HepG2 (cell line): Measurements from ENCODE around the gene TMCC1. TPM values are rescaled to one million over a fixed set of nuclear protein-coding genes. Genes with fewer than 3 reads are reported as not detected.

Experiments
- ARID4A ChIP-seq: sonication (generic); formaldehyde crosslinking; IDR thresholded peaks from 2 replicates; pipeline ENCODE4 v1.5.0; 2020; ENCODE audit warnings: mild to moderate bottlenecking, missing genetic modification reagents, borderline replicate concordance
- ARID5B ChIP-seq: IDR thresholded peaks from 2 replicates; pipeline ENCODE4 v1.4.0; 2020; ENCODE audit warnings: mild to moderate bottlenecking, missing genetic modification reagents
- ATF7 ChIP-seq, 2 experiments: fragments of 450-650 bp in 1 of 2; sonication (generic) in 1 of 2; formaldehyde crosslinking in 1 of 2; IDR thresholded peaks; 2 replicates each; pipeline versions ENCODE4 v1.4.0 to v1.6.1; 2016 to 2020; ENCODE audit warnings: antibody characterized with exemption in 1 of 2, mild to moderate bottlenecking in 1 of 2, missing genetic modification reagents in 1 of 2
- HHEX ChIP-seq: IDR thresholded peaks from 2 replicates; pipeline ENCODE4 v1.6.1; 2016; ENCODE audit warnings: control low read depth
- HMG20A ChIP-seq: IDR thresholded peaks from 2 replicates; pipeline ENCODE4 v1.6.1; 2016; ENCODE audit warnings: borderline replicate concordance
- IKZF1 ChIP-seq: fragments of 450-650 bp; IDR thresholded peaks from 2 replicates; pipeline ENCODE4 v1.7.1; 2016
- KDM1A ChIP-seq: IDR thresholded peaks from 2 replicates; pipeline ENCODE4 v1.6.1; 2016; ENCODE audit warnings: missing compliant biosample characterization
- MTA3 ChIP-seq: sonication (generic); formaldehyde crosslinking; IDR thresholded peaks from 2 replicates; pipeline ENCODE4 v1.4.0; 2020; ENCODE audit warnings: missing genetic modification reagents
- PLSCR1 ChIP-seq: sonication (generic); formaldehyde crosslinking; IDR thresholded peaks from 2 replicates; pipeline ENCODE4 v1.5.0; 2020; ENCODE audit warnings: missing genetic modification reagents, mild to moderate bottlenecking, borderline replicate concordance
- RAD21 ChIP-seq: fragments of 450-650 bp; formaldehyde crosslinking; IDR thresholded peaks from 2 replicates; pipeline ENCODE4 v1.5.0; 2020; ENCODE audit warnings: mild to moderate bottlenecking
- RARA ChIP-seq: IDR thresholded peaks from 2 replicates; pipeline ENCODE4 v1.6.1; 2016; ENCODE audit warnings: missing genetic modification reagents, missing compliant biosample characterization
- SNAPC5 ChIP-seq: sonication (generic); formaldehyde crosslinking; IDR thresholded peaks from 2 replicates; pipeline ENCODE4 v1.8.1; 2023; ENCODE audit warnings: mild to moderate bottlenecking, missing genetic modification reagents, borderline replicate concordance
- ZBTB7B ChIP-seq: sonication (generic); formaldehyde crosslinking; IDR thresholded peaks from 2 replicates; pipeline ENCODE4 v1.4.0; 2020; ENCODE audit warnings: missing genetic modification reagents
- ZNF230 ChIP-seq: sonication (generic); formaldehyde crosslinking; IDR thresholded peaks from 2 replicates; pipeline ENCODE4 v1.4.0; 2020; ENCODE audit warnings: mild to moderate bottlenecking, missing genetic modification reagents
- ZNF24 ChIP-seq: fragments of 450-650 bp; IDR thresholded peaks from 2 replicates; pipeline ENCODE4 v1.6.1; 2017; ENCODE audit warnings: antibody characterized with exemption, mild to moderate bottlenecking
- ZNF761 ChIP-seq: sonication (generic); formaldehyde crosslinking; conservative IDR thresholded peaks from 2 replicates; pipeline ENCODE4 v1.4.0; 2020; ENCODE audit warnings: mild to moderate bottlenecking, missing genetic modification reagents
- ZNF790 ChIP-seq: sonication (generic); formaldehyde crosslinking; IDR thresholded peaks from 2 replicates; pipeline ENCODE4 v1.8.0; 2022; ENCODE audit warnings: missing genetic modification reagents, mild to moderate bottlenecking, borderline replicate concordance
- polyA plus RNA-seq, 8 experiments: library from polyadenylated mRNA; depleted of rRNA in 3 of 8; stranded (reverse) in 7 of 8; unstranded in 1 of 8; fragments of >200 nt; fragmentation: Illumina TruSeq in 4 of 8; extraction: Trizol in 4 of 8; gene quantifications; 2 replicates each; pipeline versions ENCODE4 v1.2.1 to v1.2.3, GENCODE V29; 2011 to 2016; ENCODE audit warnings: low read depth in 4 of 8, missing spikeins in 1 of 8, mixed read lengths in 1 of 8; ENCODE audit not compliant: insufficient read depth in 1 of 8
- total RNA-seq, 5 experiments: library from RNA; depleted of rRNA; stranded (reverse); fragments of >200 nt; fragmentation: Illumina TruSeq; extraction: Trizol; gene quantifications; 2 replicates each; pipeline ENCODE4 v1.2.3, GENCODE V29; 2016; ENCODE audit warnings: low read depth in 1 of 5
- TF ChIP-seq, protein P1 (sequence below), 2 experiments: sonication (generic) in 1 of 2; formaldehyde crosslinking in 1 of 2; IDR thresholded peaks; 2 replicates each; pipeline versions ENCODE4 v1.4.0 to v1.6.1; 2018 to 2020; ENCODE audit warnings: missing genetic modification reagents in 2 of 2, borderline replicate concordance in 1 of 2, low read depth in 1 of 2, mild to moderate bottlenecking in 1 of 2, missing biosample characterization in 1 of 2
- TF ChIP-seq, protein P2 (sequence below): sonication (generic); formaldehyde crosslinking; IDR thresholded peaks from 2 replicates; pipeline ENCODE4 v1.4.0; 2020; ENCODE audit warnings: mild to moderate bottlenecking, missing genetic modification reagents

Gene TMCC1
- total and polyA plus RNA-seq, 2 of the 13 experiments (the other 11 are each of a cell fraction or from before 2014, with no cell fraction given) = 12.1 to 264 TPM

GRCh38 chr3:129655291-129655700 is 238.2 kb downstream of the TMCC1 start (continued):
- TF ChIP-seq SNAPC5 (CRISPR knock-in tag) = no peak
- 0 out of 2 replicates have a peak, but pooled peaks have one; percentile 22 for TF ChIP-seq ARID4A (CRISPR knock-in tag)
- TF ChIP-seq, protein P1, sequence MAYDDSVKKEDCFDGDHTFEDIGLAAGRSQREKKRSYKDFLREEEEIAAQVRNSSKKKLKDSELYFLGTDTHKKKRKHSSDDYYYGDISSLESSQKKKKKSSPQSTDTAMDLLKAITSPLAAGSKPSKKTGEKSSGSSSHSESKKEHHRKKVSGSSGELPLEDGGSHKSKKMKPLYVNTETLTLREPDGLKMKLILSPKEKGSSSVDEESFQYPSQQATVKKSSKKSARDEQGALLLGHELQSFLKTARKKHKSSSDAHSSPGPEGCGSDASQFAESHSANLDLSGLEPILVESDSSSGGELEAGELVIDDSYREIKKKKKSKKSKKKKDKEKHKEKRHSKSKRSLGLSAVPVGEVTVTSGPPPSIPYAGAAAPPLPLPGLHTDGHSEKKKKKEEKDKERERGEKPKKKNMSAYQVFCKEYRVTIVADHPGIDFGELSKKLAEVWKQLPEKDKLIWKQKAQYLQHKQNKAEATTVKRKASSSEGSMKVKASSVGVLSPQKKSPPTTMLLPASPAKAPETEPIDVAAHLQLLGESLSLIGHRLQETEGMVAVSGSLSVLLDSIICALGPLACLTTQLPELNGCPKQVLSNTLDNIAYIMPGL (CRISPR knock-in tag; IDR thresholded peaks at IDR 0.05; ENCODE audit: borderline replicate concordance in 1 of 2, low read depth in 1 of 2) = 0 out of 4 replicates have a peak, but pooled peaks of 1 of the 2 experiments have one; percentile 17
- TF ChIP-seq IKZF1 = no peak
- TF ChIP-seq ZBTB7B (CRISPR knock-in tag) = 0 out of 2 replicates have a peak, but pooled peaks have one; percentile 25
- TF ChIP-seq ARID5B (CRISPR knock-in tag) = peak; percentile 41
- TF ChIP-seq ATF7 (IDR thresholded peaks at IDR 0.05) = no peak
- no peak for TF ChIP-seq ATF7 (CRISPR knock-in tag; IDR thresholded peaks at IDR 0.05)
- TF ChIP-seq KDM1A (CRISPR knock-in tag) = no peak
- TF ChIP-seq RAD21 = no peak
- peak; percentile 41; the same call in 1 of the 2 replicates for TF ChIP-seq HHEX (CRISPR knock-in tag)
- TF ChIP-seq RARA = no peak
- no peak for TF ChIP-seq PLSCR1 (CRISPR knock-in tag)
- TF ChIP-seq, protein P2, sequence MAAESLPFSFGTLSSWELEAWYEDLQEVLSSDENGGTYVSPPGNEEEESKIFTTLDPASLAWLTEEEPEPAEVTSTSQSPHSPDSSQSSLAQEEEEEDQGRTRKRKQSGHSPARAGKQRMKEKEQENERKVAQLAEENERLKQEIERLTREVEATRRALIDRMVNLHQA = no peak
- TF ChIP-seq ZNF230 = no peak
- TF ChIP-seq HMG20A (CRISPR knock-in tag) = no peak
- TF ChIP-seq ZNF24 = no peak
- TF ChIP-seq ZNF761 (CRISPR knock-in tag) = no peak
- TF ChIP-seq ZNF790 (CRISPR knock-in tag) = 0 out of 2 replicates have a peak, but pooled peaks have one; percentile 51
- no peak for TF ChIP-seq MTA3 (CRISPR knock-in tag)
